Peyer's patch (tissue), 4 donors: ENCODE data around the gene URB2.

Experiments
- CTCF ChIP-seq, 6 experiments: fragments of 450-650 bp in 4 of 6; fragments of 200-600 bp in 2 of 6; sonication (generic) in 1 of 6; IDR thresholded peaks; one replicate each; pipeline ENCODE4 v1.5.1; 2017 to 2019; ENCODE audit warnings: antibody characterized with exemption in 6 of 6, mild to moderate bottlenecking in 3 of 6, moderate library complexity in 1 of 6
- POLR2A ChIP-seq, 2 donors: fragments of 450-650 bp; IDR thresholded peaks; one replicate each; pipeline ENCODE4 v1.5.1; 2017; ENCODE audit warnings: antibody characterized with exemption in 2 of 2, mild to moderate bottlenecking in 2 of 2, moderate library complexity in 2 of 2

GRCh38 chr1:229619002-229619401 is 7.0 kb upstream of the URB2 start:
- no peak for TF ChIP-seq CTCF (IDR thresholded peaks at IDR 0.05)
- no peak for TF ChIP-seq POLR2A (IDR thresholded peaks at IDR 0.05)
